ENCODE data around the gene AKAP8.

AKAP8 gene

GRCh38 chr19:15374796-15375440, 4.7 kb downstream of the AKAP8 start:
- Histone ChIP-seq H3K9me3 (ENCODE audit: control extremely low read depth in 1 of 5, control insufficient read depth in 4 of 5, insufficient read depth in 2 of 5, low read depth in 1 of 5, low read length in 4 of 5) (no peaks in the 10 kb centered on the region), H3K4me3 (ENCODE audit: control insufficient read depth in 1 of 7, extremely low read depth in 1 of 7, insufficient read depth in 4 of 7, low read depth in 2 of 7, low read length in 6 of 7) (no peak overlapping the region), H3K4me1 (ENCODE audit: control extremely low read depth in 1 of 4, control insufficient read depth in 4 of 4, insufficient read depth in 4 of 4, low read length in 3 of 4) (peaks cover 2 to 18% (median 15%) of the 10 kb centered on the region in 4 experiments), H3K36me3 (ENCODE audit: control insufficient read depth in 4 of 4, insufficient read depth in 4 of 4, low read length in 3 of 4) (peaks cover 5 to 51% (median 38%) of the 10 kb centered on the region in 4 experiments), H3K27me3 (replicated peaks in 2 of 5; ENCODE audit: control insufficient read depth in 4 of 5, insufficient read depth in 5 of 5, low read length in 4 of 5) (no peaks in the 10 kb centered on the region), H3K27ac (ENCODE audit: insufficient read depth in 1 of 2, low read depth in 1 of 2, low read length in 2 of 2, poor library complexity in 1 of 2, severe bottlenecking in 2 of 2) (no peak overlapping the region)
- ChIA-PET POLR2A (interaction anchor here (0.5 kb wide), 1 partner anchor 11 kb away, joined by 8 read pairs; no protein-coding TSS in a partner anchor), CTCF (no interaction called here)
- no peak for DNase-seq
- WGBS (ENCODE audit: insufficient coverage), result 95% methylated on average over 24 of the region's 24 CpGs

GRCh38 chr19:15374105-15374651, 5.4 kb downstream of the AKAP8 start:
- 96% methylated on average over 17 of the region's 21 CpGs for WGBS (ENCODE audit: insufficient coverage)
- Histone ChIP-seq H3K4me3 (ENCODE audit: control insufficient read depth in 1 of 7, extremely low read depth in 1 of 7, insufficient read depth in 4 of 7, low read depth in 2 of 7, low read length in 6 of 7) (no peak overlapping the region), H3K27me3 (replicated peaks in 2 of 5; ENCODE audit: control insufficient read depth in 4 of 5, insufficient read depth in 5 of 5, low read length in 4 of 5) (no peaks in the 10 kb centered on the region), H3K4me1 (ENCODE audit: control extremely low read depth in 1 of 4, control insufficient read depth in 4 of 4, insufficient read depth in 4 of 4, low read length in 3 of 4) (peaks cover 2 to 18% (median 15%) of the 10 kb centered on the region in 4 experiments), H3K9me3 (ENCODE audit: control extremely low read depth in 1 of 5, control insufficient read depth in 4 of 5, insufficient read depth in 2 of 5, low read depth in 1 of 5, low read length in 4 of 5) (no peaks in the 10 kb centered on the region), H3K36me3 (ENCODE audit: control insufficient read depth in 4 of 4, insufficient read depth in 4 of 4, low read length in 3 of 4) (peaks cover 5 to 58% (median 45%) of the 10 kb centered on the region in 4 experiments), H3K27ac (ENCODE audit: insufficient read depth in 1 of 2, low read depth in 1 of 2, low read length in 2 of 2, poor library complexity in 1 of 2, severe bottlenecking in 2 of 2) (no peak overlapping the region)
- ChIA-PET POLR2A (no interaction called here), CTCF (no interaction called here)
- DNase-seq, result no peak

- no peak overlapping the region for H3K4me3 ChIP-seq (ENCODE audit: control insufficient read depth in 1 of 7, extremely low read depth in 1 of 7, insufficient read depth in 4 of 7, low read depth in 2 of 7, low read length in 6 of 7)
- no peaks in the 10 kb centered on the region for H3K9me3 ChIP-seq (ENCODE audit: control extremely low read depth in 1 of 5, control insufficient read depth in 4 of 5, insufficient read depth in 2 of 5, low read depth in 1 of 5, low read length in 4 of 5)
- DNase-seq, result no peak
- no peaks in the 10 kb centered on the region for H3K27me3 ChIP-seq (replicated peaks in 2 of 5; ENCODE audit: control insufficient read depth in 4 of 5, insufficient read depth in 5 of 5, low read length in 4 of 5)
- H3K36me3 ChIP-seq (ENCODE audit: control insufficient read depth in 4 of 4, insufficient read depth in 4 of 4, low read length in 3 of 4), result peaks cover 5 to 64% (median 48%) of the 10 kb centered on the region in 4 experiments
- ChIA-PET CTCF (no interaction called here), POLR2A (no interaction called here)
- WGBS (ENCODE audit: insufficient coverage), result 96% methylated on average over 18 of the region's 22 CpGs
- H3K4me1 ChIP-seq (ENCODE audit: control extremely low read depth in 1 of 4, control insufficient read depth in 4 of 4, insufficient read depth in 4 of 4, low read length in 3 of 4), result peaks cover 2 to 17% (median 14%) of the 10 kb centered on the region in 4 experiments
- no peak overlapping the region for H3K27ac ChIP-seq (ENCODE audit: insufficient read depth in 1 of 2, low read depth in 1 of 2, low read length in 2 of 2, poor library complexity in 1 of 2, severe bottlenecking in 2 of 2)
These were observed 5.9 kb downstream of the AKAP8 start for GRCh38 chr19:15373644-15374043.

GRCh38 chr19:15372891-15373301, 6.7 kb downstream of the AKAP8 start:
- ChIA-PET POLR2A (no interaction called here), CTCF (no interaction called here)
- Histone ChIP-seq H3K27ac (ENCODE audit: insufficient read depth in 1 of 2, low read depth in 1 of 2, low read length in 2 of 2, poor library complexity in 1 of 2, severe bottlenecking in 2 of 2) (no peak overlapping the region), H3K27me3 (replicated peaks in 2 of 5; ENCODE audit: control insufficient read depth in 4 of 5, insufficient read depth in 5 of 5, low read length in 4 of 5) (no peaks in the 10 kb centered on the region), H3K9me3 (ENCODE audit: control extremely low read depth in 1 of 5, control insufficient read depth in 4 of 5, insufficient read depth in 2 of 5, low read depth in 1 of 5, low read length in 4 of 5) (no peaks in the 10 kb centered on the region), H3K36me3 (ENCODE audit: control insufficient read depth in 4 of 4, insufficient read depth in 4 of 4, low read length in 3 of 4) (peaks cover 9 to 71% (median 52%) of the 10 kb centered on the region in 4 experiments), H3K4me3 (ENCODE audit: control insufficient read depth in 1 of 7, extremely low read depth in 1 of 7, insufficient read depth in 4 of 7, low read depth in 2 of 7, low read length in 6 of 7) (no peak overlapping the region), H3K4me1 (ENCODE audit: control extremely low read depth in 1 of 4, control insufficient read depth in 4 of 4, insufficient read depth in 4 of 4, low read length in 3 of 4) (peaks cover 0 to 12% (median 11%) of the 10 kb centered on the region in 4 experiments)
- 97% methylated on average over 28 of the region's 30 CpGs for WGBS (ENCODE audit: insufficient coverage)
- no peak for DNase-seq

- 98% methylated on average over 12 of the region's 14 CpGs for WGBS (ENCODE audit: insufficient coverage)
- H3K4me3 ChIP-seq (ENCODE audit: control insufficient read depth in 1 of 7, extremely low read depth in 1 of 7, insufficient read depth in 4 of 7, low read depth in 2 of 7, low read length in 6 of 7), result no peak overlapping the region
These were observed 7.1 kb downstream of the AKAP8 start for GRCh38 chr19:15372470-15372869.

GRCh38 chr19:15371786-15372380, 7.7 kb downstream of the AKAP8 start:
- ChIA-PET POLR2A (interaction anchor here (1.8 kb wide), 1 partner anchor 10 kb away, joined by 5 read pairs; no protein-coding TSS in a partner anchor), CTCF (interaction anchor here (0.7 to 1.3 kb wide), 4 partner anchors 8 to 184 kb away, joined by 3 to 4 read pairs (median 3); partner anchors contain the start of gene AKAP8)
- no peak overlapping the region for H3K27ac ChIP-seq (ENCODE audit: insufficient read depth in 1 of 2, low read depth in 1 of 2, low read length in 2 of 2, poor library complexity in 1 of 2, severe bottlenecking in 2 of 2)
- H3K9me3 ChIP-seq (ENCODE audit: control extremely low read depth in 1 of 5, control insufficient read depth in 4 of 5, insufficient read depth in 2 of 5, low read depth in 1 of 5, low read length in 4 of 5), result no peaks in the 10 kb centered on the region
- H3K4me3 ChIP-seq (ENCODE audit: control insufficient read depth in 1 of 7, extremely low read depth in 1 of 7, insufficient read depth in 4 of 7, low read depth in 2 of 7, low read length in 6 of 7), result no peak overlapping the region
- 97% methylated on average over 14 of the region's 17 CpGs for WGBS (ENCODE audit: insufficient coverage)
- peaks cover 0 to 4% (median 2%) of the 10 kb centered on the region in 4 experiments for H3K4me1 ChIP-seq (ENCODE audit: control extremely low read depth in 1 of 4, control insufficient read depth in 4 of 4, insufficient read depth in 4 of 4, low read length in 3 of 4)
- no peaks in the 10 kb centered on the region for H3K27me3 ChIP-seq (replicated peaks in 2 of 5; ENCODE audit: control insufficient read depth in 4 of 5, insufficient read depth in 5 of 5, low read length in 4 of 5)
- H3K36me3 ChIP-seq (ENCODE audit: control insufficient read depth in 4 of 4, insufficient read depth in 4 of 4, low read length in 3 of 4), result peaks cover 14 to 78% (median 58%) of the 10 kb centered on the region in 4 experiments
- no peak for DNase-seq

More at GRCh38 chr19:15372470-15372869, 7.1 kb downstream of the AKAP8 start:
- ChIA-PET CTCF (interaction anchor here (0.9 kb wide), 1 partner anchor 22 kb away, joined by 3 read pairs; no protein-coding TSS in a partner anchor), POLR2A (no interaction called here)
- Histone ChIP-seq H3K9me3 (ENCODE audit: control extremely low read depth in 1 of 5, control insufficient read depth in 4 of 5, insufficient read depth in 2 of 5, low read depth in 1 of 5, low read length in 4 of 5) (no peaks in the 10 kb centered on the region), H3K4me1 (ENCODE audit: control extremely low read depth in 1 of 4, control insufficient read depth in 4 of 4, insufficient read depth in 4 of 4, low read length in 3 of 4) (peaks cover 0 to 8% (median 7%) of the 10 kb centered on the region in 4 experiments), H3K27me3 (replicated peaks in 2 of 5; ENCODE audit: control insufficient read depth in 4 of 5, insufficient read depth in 5 of 5, low read length in 4 of 5) (no peaks in the 10 kb centered on the region), H3K36me3 (ENCODE audit: control insufficient read depth in 4 of 4, insufficient read depth in 4 of 4, low read length in 3 of 4) (peaks cover 13 to 75% (median 55%) of the 10 kb centered on the region in 4 experiments), H3K27ac (ENCODE audit: insufficient read depth in 1 of 2, low read depth in 1 of 2, low read length in 2 of 2, poor library complexity in 1 of 2, severe bottlenecking in 2 of 2) (no peak overlapping the region)
- DNase-seq, result no peak

GRCh38 chr19:15371119-15371518, 8.5 kb downstream of the AKAP8 start:
- no peak overlapping the region for H3K27ac ChIP-seq (ENCODE audit: insufficient read depth in 1 of 2, low read depth in 1 of 2, low read length in 2 of 2, poor library complexity in 1 of 2, severe bottlenecking in 2 of 2)
- no peaks in the 10 kb centered on the region for H3K9me3 ChIP-seq (ENCODE audit: control extremely low read depth in 1 of 5, control insufficient read depth in 4 of 5, insufficient read depth in 2 of 5, low read depth in 1 of 5, low read length in 4 of 5)
- DNase-seq, result no peak
- peaks cover 17 to 82% (median 60%) of the 10 kb centered on the region in 4 experiments for H3K36me3 ChIP-seq (ENCODE audit: control insufficient read depth in 4 of 4, insufficient read depth in 4 of 4, low read length in 3 of 4)
- POLR2A ChIA-PET, result interaction anchor here (1.4 to 1.8 kb wide), 2 partner anchors 8 to 9 kb away, joined by 3 to 5 read pairs; partner anchors contain the start of gene AKAP8
- H3K4me1 ChIP-seq (ENCODE audit: control extremely low read depth in 1 of 4, control insufficient read depth in 4 of 4, insufficient read depth in 4 of 4, low read length in 3 of 4), result no peaks in the 10 kb centered on the region
- H3K4me3 ChIP-seq (ENCODE audit: control insufficient read depth in 1 of 7, extremely low read depth in 1 of 7, insufficient read depth in 4 of 7, low read depth in 2 of 7, low read length in 6 of 7), result no peak overlapping the region
- no peaks in the 10 kb centered on the region for H3K27me3 ChIP-seq (replicated peaks in 2 of 5; ENCODE audit: control insufficient read depth in 4 of 5, insufficient read depth in 5 of 5, low read length in 4 of 5)
- CTCF ChIA-PET, result interaction anchor here (1.0 to 1.3 kb wide), 2 partner anchors 9 to 185 kb away, joined by 3 to 4 read pairs; partner anchors contain the start of gene AKAP8
- 100% methylated on average over 4 of the region's 7 CpGs for WGBS (ENCODE audit: insufficient coverage)

All from common myeloid progenitor, CD34-positive (primary cell).